Activated CD4-positive, alpha-beta T cell treated with anti-CD3 and anti-CD28 coated beads, Interleukin-2, amount 50 U/mL, for 48 hours (primary cell): Measurements from ENCODE around the gene SMIM38.

Experiments used
- DNase-seq, 2 experiments: peaks; one replicate each; pipeline ENCODE4 v3.0.0-alpha.2; 2020

Gene SMIM38

DNA sequence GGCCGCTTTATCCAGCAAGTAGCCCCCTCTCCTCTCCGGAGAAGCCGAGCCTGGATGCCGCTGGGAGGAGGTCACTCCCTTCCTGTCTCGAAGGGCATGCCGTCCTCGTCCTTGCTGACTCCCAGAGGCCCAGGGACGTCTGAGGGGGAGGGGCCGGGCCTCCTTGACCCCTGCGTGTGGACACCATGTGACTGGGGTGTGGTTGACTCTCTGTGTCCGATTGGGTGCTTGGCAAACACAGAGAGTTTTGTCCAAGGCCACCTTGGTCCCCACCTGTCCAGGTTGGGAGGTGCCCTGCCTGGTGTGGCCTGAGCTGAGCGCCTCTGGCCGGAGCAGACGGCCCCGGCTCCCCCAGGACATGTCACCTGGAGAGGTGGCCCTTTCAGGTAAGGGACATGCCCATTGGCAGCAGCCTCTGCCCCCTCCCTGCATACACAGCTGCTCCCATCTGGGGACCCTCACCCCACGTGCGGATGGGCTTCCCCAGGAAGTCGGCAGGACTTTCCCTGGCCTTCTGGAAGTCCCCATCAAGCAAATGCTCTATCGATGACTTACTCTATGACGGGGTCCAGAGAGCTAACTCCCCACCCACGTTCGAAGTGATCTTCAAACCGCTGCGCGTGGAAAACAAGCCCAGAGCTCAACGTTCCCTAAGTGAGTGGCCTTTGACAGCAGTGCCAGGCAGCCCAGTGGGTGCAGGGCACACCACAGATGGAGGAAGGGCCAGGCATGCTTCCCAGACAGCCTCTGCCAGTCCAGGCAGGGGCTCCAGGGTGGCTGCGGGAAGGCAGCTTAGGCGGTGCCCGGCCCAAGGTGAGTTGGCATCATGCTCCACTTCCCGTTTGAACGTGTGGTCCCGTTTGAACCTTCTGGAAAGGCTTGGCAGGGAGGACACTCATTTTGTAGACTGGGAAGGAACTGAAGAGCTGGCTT lies at the start of gene SMIM38:
Gene SMIM38, plus strand, starts transcription at position 634 of the 933 bp plus-strand sequence. CDS start 1,912 bp downstream, outside the sequence.
- peak; percentile 18 to 35 for DNase-seq

DNA sequence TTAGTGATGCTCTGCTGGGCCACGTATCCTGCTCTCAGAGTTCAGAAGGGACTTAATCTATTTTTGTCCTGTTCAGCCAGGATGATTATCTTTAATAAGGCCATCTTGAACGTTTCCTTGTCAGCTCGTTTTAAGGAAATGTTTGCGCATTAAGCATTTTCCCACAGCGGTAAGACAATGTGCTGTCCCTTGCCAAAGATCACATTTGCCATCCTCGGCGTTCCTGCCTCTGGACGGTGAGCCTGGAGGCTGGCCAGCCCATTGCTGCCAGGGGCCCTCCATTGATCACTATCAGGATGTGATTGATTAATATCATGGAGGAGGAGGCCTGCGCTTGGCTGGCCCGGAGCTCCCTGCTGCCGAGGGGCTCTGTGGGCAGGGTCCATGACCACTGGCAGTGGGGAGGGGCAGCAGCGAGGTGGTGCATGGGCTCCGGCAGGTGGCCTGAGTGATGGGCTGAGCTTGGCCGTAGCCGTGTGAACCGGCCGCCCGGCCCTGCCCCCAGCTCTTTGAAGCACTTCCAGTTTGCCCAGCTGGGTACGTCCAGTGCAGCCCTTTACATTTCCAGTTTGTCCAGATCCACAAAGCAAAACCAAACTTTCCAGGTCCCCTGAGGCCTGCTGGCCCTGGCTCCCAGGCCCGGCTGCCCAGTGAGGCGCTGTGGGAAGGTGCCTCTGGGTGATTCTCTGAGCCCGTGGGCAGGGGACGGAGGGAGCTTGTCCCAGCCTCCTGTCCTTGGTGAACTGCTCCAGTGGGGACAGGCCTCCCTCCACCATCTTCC lies 49.5 kb upstream of the SMIM38 start:
- no peak for DNase-seq

DNA sequence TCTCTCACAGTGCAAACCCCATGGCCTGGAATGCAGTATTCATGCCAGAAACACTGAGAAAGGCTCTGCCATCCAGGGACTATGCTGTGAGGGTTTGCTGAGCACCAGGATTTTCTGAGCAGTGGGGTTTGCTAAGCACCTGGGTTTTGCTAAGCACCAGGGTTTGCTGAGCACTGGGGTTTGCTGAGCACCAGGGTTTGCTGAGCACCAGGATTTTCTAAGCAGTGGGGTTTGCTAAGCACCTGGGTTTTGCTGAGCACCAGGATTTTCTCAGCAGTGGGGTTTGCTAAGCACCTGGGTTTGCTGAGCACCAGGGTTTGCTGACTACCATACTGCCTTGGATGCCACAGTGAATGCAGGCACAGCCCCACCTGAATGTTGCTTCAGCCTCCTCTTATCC lies 48.3 kb upstream of the SMIM38 start:
- no peak for DNase-seq

DNA sequence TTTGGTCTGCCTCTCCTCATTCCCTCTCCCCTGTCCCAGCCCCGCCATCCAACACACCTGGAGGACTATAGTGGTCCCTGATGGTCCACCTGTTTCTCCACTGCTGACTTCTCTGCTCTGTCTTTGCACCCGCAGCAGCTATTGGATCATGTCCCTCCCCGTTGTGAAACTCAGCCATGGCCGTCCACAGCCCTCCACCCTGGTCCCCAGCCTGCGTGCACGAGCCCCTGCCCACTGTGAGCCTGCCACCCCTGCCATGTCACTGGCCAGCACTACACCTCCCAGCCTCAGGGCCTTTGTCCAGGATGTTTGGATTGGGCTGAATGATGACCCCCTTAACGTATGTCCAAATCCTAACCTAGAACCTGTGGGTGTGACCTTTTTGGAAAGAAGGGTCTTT lies 47.7 kb upstream of the SMIM38 start:
- DNase-seq: no peak

DNA sequence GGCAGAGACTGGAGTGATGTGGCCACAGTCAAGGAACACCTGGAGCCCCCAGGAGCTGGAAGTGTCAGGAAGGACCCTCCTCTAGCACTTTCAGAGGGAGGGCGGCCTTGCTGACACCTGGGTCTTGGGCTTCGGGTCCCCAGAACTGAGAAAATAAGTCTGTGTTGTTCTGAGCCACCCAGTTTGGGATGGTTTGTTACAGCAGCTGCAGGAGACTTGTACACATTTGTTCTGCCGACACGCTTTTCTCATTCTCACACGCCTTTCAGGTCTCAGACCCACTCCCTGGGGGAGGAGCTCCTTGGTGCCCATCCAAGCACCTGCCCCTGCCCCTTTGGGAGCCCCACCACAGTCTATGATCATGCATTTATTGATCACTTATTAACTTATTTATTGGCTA lies 47.2 kb upstream of the SMIM38 start:
- no peak for DNase-seq

DNA sequence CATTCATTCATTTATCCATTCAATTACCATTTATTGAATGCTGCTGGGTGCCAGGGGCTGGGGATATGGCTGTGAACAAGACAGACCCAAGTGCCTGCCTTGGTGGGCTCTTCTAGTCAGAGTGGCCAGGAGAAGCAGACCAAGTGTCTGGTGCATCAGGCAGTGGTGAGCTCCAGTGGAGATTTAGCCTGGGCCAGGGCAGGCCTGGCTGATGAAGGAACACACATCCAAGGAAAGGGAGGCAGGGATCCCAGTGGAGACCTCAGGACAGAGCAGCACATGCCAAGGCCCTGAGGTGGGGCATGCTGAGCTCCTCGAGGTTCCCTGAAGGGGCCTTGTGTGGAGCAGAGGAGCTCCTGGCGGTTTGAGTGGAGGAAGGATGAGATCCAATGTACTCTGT lies 46.6 kb upstream of the SMIM38 start:
- DNase-seq: no peak

DNA sequence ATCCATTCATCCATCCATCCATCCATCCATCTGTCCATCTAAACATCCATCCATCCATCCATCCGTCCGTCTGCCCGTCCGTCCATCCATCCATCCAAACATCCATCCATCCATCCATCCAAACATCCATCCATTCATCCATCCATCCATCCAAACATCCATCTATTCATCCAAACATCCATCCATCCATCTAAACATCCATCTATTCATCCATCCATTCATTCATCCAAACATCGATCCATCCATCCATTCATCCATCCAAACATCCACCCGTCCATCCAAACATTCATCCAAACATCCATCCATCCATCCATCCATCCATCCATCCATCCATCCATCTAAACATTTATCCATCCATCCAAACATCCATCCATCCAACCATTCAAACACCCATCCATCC lies 45.3 kb upstream of the SMIM38 start:
- DNase-seq: no peak

DNA sequence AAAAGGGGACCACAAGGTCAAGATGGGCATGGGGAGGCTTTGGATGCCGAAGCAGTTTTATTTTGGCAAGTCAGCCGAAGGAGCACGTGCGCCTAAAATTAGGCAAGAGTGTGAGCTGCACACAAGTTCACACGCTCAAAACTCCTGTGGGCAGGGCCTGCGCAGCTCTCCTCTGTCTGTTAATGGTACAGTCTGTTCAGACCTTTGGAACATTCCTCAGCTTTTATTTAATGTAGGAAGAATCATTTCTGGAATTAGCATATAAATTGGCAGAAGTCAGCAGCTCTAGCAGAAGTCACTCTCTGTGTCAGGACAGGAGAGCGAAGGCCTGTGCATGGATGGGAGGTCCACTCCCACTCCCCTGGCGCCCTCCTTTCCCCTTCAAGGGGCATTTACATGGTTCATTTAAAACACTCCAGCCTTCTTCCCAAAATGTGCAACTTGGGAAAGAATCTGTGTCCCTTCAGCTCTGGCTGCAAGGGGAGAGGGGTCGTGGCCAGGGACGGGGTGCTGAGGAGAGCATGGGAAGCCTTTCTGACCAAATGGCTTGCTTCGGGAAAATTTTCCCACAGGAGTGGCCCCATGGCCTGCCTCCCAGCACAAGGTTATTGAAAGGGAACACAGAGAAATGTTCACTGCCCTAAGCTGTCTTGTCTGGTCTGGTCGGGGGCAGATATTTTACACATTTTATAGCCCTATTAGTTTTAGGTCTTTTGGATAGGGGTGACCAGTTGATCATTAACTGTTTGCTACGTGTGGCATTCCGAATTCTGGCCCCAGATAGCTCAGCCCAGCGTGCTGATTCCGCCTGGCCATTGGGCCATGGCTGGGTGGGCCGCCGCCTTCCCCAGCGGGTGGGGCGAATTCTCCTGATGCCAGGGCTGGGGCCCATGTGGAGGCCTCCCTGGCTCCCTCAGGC lies 43.9 kb upstream of the SMIM38 start:
- DNase-seq: no peak

DNA sequence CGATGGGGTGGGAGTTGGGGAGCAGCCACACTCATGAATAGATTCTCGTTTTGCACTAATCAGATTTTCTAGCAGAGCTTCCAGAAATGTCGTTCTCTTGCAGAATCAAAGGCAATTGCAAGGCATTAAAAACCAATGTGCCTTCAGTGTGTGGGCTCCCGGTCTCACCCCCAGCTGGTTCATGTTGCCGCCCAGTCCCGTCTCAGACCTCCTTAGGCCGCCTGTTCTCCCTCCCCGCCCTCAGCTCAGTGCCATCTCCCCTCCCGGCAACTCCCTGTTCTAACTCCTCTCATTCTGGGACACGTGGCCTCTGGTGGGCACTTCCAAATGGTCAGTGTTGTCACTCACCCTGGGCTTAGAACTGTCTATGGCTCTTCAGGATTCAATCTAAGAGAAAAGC lies 42.5 kb upstream of the SMIM38 start:
- no peak for DNase-seq

DNA sequence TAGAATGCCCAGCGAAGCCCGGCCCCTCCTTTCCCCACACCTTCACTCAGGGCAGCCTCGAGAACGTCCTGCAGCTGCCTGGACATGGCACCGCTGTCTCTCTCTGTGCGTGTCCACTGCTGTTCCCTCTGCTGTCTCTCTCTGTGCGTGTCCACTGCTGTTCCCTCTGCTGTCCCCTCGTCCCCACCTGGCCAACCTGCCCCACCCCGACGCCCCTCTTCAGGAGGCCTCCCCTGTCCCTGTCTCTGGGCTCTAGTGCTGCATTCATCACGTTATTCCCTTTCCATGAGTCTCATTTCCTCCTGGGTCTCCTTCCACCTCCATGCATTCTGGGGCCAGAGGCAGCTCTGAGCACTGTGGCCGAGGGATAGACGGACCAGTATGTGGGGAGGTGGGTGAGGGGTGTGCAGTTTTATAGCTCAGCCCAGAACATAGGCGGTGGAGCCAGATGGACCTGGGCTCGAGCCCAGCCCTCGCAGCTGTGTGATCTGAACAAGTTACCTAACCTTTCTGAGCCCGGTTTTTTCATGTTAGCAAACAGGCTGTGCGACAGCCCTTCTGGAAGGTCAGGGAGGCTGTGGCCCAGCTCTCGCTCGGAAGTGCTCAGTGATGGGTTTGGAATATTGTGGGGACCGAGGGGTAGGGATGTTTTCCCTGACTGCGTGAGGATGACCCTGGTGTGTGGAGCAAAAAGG lies 41.9 kb upstream of the SMIM38 start:
- no peak for DNase-seq

DNA sequence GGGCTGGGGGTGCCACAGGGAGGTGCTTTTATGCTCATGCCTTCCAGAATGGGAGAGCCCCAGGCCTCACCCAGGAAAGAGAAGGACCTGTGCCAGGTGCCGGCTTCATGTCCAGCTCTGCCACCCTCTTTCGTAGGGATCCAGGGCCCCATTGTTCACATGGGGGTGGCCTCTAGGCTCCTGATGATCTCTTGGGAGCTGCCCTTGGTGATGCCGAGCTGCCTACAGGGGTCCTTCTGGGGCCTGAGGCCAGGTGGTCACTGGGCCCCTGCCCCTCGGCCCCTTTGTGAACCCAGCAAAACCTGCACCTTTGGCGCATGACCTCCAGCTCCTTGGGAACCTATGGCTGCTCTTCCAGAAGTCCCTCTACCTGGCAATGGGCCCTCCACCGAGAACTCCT lies 41.4 kb upstream of the SMIM38 start:
- DNase-seq: no peak

DNA sequence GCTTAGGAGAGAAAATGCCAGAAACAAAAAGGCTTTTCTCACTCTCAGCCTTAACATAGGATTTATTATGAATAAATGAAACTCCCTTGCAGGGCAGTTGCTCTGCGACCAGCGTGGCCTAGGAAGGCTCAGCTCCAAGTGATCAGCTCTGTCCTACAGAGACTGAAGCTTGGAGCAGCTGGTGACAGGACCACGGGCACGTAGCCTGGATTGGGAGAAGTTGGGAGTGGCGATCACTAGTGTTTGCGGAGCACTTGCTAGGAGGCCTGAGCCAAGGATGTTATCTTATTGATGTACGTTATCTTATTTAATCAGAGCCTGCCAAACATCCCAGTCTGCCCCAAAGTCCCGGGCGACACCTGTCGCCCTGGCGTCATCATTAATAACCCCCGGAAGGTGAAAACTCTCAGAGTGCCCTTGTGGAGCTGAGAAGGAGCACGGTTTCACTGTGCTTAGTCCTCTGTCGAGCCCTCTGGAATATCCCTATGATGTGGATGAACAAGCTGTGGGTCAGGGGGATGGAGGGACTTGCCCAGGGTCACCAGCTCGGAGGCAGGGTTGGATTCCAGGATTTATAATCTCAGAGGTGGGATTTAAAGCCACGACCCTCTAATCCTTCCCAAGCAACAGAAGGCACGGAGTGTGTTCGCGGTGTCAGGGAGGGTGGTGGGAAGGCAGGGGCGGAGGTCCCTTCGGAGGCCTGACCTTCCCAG lies 40.8 kb upstream of the SMIM38 start:
- DNase-seq: no peak

DNA sequence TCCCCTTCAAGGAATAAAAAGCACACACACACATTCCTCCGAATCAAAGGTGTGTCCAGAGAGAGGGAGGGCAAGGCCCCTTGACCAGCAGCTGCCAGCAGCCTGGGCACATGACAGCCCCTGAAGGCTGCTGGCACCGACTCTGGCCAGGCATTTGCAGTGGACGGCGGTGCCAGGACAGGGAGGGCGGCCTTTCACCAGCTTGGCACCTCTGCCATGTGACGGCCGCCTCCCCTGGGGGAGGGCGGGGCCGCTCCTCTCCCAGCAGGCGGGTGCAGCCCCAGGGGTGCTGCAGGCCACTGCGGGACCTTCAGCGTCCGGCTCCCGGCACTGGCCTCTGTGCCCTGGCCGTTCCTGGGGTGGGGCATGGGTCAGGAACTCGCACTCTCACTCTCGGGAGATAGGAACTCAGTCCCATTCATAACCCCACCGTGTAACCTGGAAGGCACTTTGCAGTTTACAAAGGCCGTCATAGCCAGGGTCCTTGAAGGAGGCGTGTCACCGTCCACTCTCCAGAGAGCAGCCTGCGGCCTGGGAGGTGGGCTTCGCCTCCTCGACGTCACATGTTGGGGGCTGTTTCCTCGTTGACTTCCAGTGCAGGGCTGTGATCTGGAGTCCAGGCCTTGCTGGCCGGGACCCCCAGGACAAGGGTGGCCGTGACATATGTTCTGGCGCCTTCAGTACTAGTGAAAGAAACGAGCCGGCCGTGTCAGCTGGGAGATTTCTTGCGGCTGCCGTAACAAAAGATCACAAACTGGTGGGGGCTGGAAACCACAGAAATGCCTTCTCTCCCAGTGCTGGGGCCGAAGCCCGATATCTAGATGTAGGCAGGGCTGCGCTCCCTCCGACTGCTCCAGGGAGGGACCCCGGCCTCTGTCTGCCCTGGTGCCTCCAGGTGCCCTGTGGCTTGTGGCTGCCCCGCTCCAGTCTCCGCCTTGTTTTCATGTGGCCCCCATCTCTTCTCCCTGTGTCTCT lies 39.9 kb upstream of the SMIM38 start:
- no peak for DNase-seq

DNA sequence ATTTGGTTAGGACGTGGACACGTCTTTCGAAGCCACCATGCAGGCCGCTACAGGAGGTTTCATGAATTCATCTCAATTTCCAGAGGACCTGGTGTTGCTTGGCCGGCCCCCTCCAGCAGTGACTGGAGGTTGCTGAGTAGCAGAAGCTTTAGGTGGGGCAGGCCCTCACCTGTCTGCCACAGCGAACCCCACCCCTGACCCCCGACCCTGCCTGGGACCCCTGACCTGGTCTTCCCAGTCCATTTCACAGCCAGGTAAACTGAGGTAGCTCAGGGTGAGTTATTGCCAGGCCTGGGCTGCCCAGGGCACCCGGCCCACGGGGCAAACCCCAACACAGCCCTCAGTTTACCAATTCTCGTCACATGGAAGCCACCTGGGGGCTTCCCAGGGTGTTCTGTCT lies 39.1 kb upstream of the SMIM38 start:
- DNase-seq: no peak

DNA sequence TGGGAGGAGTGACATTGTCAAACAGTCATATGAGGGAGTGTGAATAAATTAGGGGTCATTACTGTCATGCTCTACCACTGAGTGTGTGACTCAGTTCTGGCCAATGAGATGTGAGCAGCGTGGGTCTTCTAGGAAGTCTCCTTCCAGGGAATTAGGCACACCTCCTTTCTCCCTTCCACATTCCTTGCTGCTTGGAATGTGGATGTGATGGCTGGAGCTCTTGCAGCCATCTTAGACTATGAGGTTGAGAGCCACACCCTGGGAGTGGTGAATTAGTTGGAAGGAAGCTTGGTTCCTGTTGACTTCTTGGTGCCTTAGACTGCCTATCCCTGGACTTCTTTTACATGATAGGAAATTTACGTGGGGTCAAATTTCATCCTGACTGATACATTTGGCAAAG lies 36.5 kb upstream of the SMIM38 start:
- no peak for DNase-seq

DNA sequence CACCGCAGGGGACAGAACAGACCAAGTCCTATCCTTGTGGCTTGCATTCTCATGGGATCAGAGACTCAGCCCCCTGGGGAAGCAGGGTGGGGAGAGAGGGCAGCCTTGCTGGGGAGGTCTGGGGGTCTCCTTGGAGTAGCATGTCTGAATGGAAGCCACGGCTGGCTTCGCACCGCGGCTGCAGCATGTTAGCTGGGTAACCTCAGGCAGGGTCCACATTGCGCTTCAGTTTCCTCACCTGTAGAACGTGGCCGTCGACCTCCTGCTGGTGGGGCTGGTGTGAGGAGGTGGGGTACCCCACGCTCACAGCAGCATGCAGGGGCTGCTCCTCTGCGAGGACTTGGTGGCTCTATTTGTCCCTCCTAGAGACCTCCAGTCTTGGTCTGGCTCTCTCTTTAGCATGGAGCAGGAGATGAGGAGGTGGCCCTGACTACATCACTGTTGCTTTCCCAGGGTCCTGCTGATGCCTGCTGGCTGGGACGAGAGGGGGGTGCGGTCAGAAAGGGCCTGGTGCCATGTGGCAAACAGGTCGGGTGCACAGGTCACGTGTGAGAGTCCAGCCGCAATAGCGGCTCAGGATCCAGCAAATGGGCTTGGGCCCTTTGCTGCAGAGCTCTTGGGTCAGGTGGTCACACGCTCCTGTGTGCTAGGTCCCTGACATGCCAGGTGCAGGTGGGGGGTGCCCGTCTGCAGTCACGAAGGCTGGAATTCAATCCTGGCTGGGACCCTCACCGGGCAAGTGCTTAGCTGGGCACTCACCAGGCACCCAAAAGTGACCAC lies 35.4 kb upstream of the SMIM38 start:
- DNase-seq: no peak

DNA sequence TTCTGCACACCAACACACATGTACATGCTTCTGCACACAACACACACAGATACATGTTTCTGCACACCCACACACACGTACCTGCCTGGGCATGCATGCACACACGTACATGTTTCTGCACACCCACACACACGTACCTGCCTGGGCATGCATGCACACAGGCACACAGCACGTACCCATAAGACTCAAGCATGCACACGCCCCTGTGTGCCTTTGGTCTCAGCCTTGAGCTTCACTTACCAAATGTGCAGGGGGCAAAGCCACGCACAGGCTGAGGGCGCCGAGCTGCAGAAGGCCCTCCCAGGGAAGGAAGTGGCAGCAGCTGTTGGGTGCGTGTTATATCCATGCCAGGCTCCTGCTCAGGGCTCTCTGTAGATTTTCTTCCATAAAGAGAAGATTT lies 34.7 kb upstream of the SMIM38 start:
- DNase-seq: no peak

DNA sequence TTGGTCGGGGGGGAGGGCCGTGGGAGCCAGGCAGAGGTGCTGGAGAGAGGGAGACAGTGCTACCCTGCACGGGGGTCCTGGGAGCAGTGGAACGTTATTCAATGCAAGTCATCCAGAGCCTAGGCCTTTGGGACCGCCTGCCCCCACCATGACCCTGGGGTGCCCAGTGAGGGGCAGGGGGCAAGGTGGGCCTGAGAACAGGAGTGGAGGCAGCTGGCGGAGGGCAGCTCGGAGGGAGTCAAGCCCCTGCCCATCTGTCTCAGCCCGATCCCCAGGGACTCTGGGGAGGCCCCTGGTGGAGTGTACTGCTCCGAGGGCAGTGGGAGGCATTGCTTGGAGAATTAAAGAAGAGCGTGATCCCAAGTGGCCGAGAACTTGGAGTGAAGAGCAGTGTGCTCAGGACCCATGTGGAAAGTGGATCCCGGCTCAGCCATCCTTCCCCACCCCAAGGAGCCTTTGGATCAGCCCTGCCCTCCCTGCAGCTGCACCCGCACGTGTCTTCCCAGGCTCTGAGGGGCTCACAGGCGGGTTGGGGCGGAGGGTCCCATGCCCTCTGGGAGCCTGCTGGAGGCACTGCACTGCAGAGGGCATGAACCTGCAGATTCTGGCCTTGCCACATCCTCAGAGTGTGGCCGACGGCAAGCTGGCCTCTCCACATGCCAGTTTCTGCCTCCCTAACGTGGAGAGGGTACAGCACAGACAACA lies 34.0 kb upstream of the SMIM38 start:
- DNase-seq: no peak

DNA sequence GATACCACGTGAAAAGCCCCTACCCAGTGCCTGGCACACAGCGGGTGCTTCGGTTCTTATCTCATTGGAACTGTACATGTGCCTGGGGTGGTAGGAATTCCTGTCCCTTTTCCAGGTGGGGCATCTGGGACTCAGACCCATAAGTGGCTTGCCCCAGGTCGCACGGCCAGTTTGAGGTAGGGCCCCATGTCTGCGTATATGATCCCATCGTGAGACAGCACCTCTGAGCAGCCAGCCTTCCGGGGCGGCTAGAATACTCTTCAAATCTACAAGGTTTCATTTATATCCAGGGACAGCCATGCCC lies 33.5 kb upstream of the SMIM38 start:
- no peak for DNase-seq
